H1 (cell line): ENCODE results near the gene RERG. TPM values are rescaled to one million over a fixed set of nuclear protein-coding genes. Genes with fewer than 3 reads are reported as not detected.

Experiments used
- CHD2 ChIP-seq: IDR thresholded peaks from 2 replicates; pipeline ENCODE4 v1.6.1; 2012; ENCODE audit warnings: low read length, improper control_type of control experiment
- EP300 ChIP-seq, 2 experiments: IDR thresholded peaks; 1 replicate in 1 of 2; 2 replicates in 1 of 2; pipeline ENCODE4 v1.6.1; 2011 to 2012; ENCODE audit warnings: low read depth in 2 of 2, low read length in 2 of 2, mild to moderate bottlenecking in 2 of 2, borderline replicate concordance in 1 of 2, inconsistent platforms in 1 of 2, moderate library complexity in 1 of 2
- polyA plus RNA-seq, 7 experiments: library from polyadenylated mRNA; depleted of rRNA in 3 of 7; stranded (reverse) in 5 of 7; unstranded in 2 of 7; fragments of >200 nt in 5 of 7; fragments of 200-250 nt in 2 of 7; gene quantifications; 1 replicate in 5 of 7; 2 replicates in 1 of 7; 4 replicates in 1 of 7; pipeline versions ENCODE4 v1.2.1 to v1.2.3, GENCODE V29; 2011 to 2013; ENCODE audit warnings: missing spikeins in 2 of 7, mixed read lengths in 2 of 7
- total RNA-seq: library from RNA; stranded (reverse); fragmentation: NEBNext Ultra II Directional; extraction: Animal tissue kit (Norgen Biotek cat#: 25700); gene quantifications from 2 replicates; pipeline ENCODE4 v1.2.1, GENCODE V29; 2021

Gene RERG
- total and polyA plus RNA-seq, 2 of the 8 experiments (the other 6 are each of a cell fraction or from before 2014, with no cell fraction given), result 0.12 to 0.86 TPM

DNA sequence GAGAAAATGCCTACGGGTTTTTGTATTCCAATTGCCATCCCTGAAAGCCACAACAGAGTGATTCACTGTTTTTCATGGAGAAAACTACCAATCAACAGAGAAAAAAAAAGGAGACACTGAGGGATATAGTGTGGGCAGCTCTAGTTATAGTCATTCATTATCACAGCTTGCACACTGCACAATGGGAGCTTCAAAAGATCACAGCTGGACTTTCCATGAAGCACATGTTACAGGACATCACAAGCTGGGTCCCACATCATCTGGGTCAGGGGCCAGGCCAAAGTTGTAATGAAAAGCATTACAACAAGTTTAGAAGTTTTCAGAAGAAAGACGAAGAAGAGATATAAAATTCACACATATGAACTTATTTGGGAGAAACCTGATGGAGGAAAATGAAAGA lies 41.5 kb downstream of the RERG start (continued):
- TF ChIP-seq CHD2 (no peak), EP300 (IDR thresholded peaks at IDR 0.05; ENCODE audit: borderline replicate concordance in 1 of 2, low read depth in 2 of 2, low read length in 2 of 2) (no peak)
